H1 (cell line): ENCODE data around the gene CGNL1. TPM values are rescaled to one million over a fixed set of nuclear protein-coding genes. Genes with fewer than 3 reads are reported as not detected.
A peak's percentile ranks its signal among the peaks of the same experiment; 100 is the strongest.

Experiments
- CTCF ChIA-PET: fragments of 300-600 bp; sonication (Branson Sonifier 250); formaldehyde crosslinking; loops from one replicate; lab custom pipeline; 2021; ENCODE audit not compliant: partially characterized antibody; lab: Charles Lee
- POLR2A ChIA-PET: fragments of 300-600 bp; sonication (Branson Sonifier 250); formaldehyde crosslinking; loops from one replicate; lab custom pipeline; 2021; ENCODE audit warnings: inconsistent platforms; ENCODE audit not compliant: partially characterized antibody; lab: Charles Lee
- DNase-seq, 2 experiments: peaks; one replicate each; pipeline versions ENCODE4 v3.0.0 to v3.0.0-alpha.2; 2010 to 2022; ENCODE audit warnings: low spot score in 2 of 2, low read depth in 1 of 2, mixed read lengths in 1 of 2
- FAIRE-seq: peaks from 2 replicates; lab custom pipeline; 2011; peaks lifted over from hg19 to GRCh38; lab: Jason Lieb, UNC
- H2AFZ ChIP-seq: 2 replicates; pipeline ENCODE4 v1.8.1; 2012; ENCODE audit warnings: low read length, inconsistent platforms
- H2AK5ac ChIP-seq: 2 replicates; pipeline ENCODE4 v1.6.1; 2013; ENCODE audit warnings: low read depth, low read length
- H2BK120ac ChIP-seq: replicated peaks from 2 replicates; pipeline ENCODE3; 2013; ENCODE audit warnings: low read depth, low read length, inconsistent platforms
- H2BK12ac ChIP-seq: 2 replicates; pipeline ENCODE4 v1.6.1; 2013; ENCODE audit warnings: low read depth, low read length
- H2BK15ac ChIP-seq: 2 replicates; pipeline ENCODE4 v1.6.1; 2013; ENCODE audit warnings: low read length
- H2BK20ac ChIP-seq: 2 replicates; pipeline ENCODE4 v1.6.1; 2013; ENCODE audit warnings: low read length
- H2BK5ac ChIP-seq: 2 replicates; pipeline ENCODE4 v1.6.1; 2013; ENCODE audit warnings: low read depth, low read length
- H3K14ac ChIP-seq: 2 replicates; pipeline ENCODE4 v1.6.1; 2013; ENCODE audit warnings: inconsistent platforms; ENCODE audit not compliant: insufficient read length
- H3K18ac ChIP-seq: 2 replicates; pipeline ENCODE4 v1.6.1; 2013; ENCODE audit warnings: low read length; ENCODE audit errors: extremely low read depth
- H3K23ac ChIP-seq: 2 replicates; pipeline ENCODE4 v1.6.1; 2013; ENCODE audit warnings: inconsistent platforms; ENCODE audit not compliant: insufficient read length
- H3K23me2 ChIP-seq: 2 replicates; pipeline ENCODE4 v1.6.1; 2013; ENCODE audit warnings: low read depth, low read length
- H3K27ac ChIP-seq: 2 replicates; pipeline ENCODE4 v1.6.1; 2011; ENCODE audit warnings: low read depth, low read length, inconsistent platforms
- H3K27me3 ChIP-seq, 4 experiments: replicated peaks in 1 of 4; 1 replicate in 1 of 4; 2 replicates in 3 of 4; pipeline versions ENCODE4 v1.6.1 to v1.8.1; 2011 to 2013; ENCODE audit warnings: low read length in 3 of 4, mild to moderate bottlenecking in 3 of 4, inconsistent platforms in 2 of 4, mixed read lengths in 2 of 4, moderate library complexity in 1 of 4; ENCODE audit not compliant: control insufficient read depth in 3 of 4, insufficient read depth in 3 of 4; ENCODE audit errors: extremely low read depth in 1 of 4
- H3K36me3 ChIP-seq, 4 experiments: 2 replicates each; pipeline versions ENCODE4 v1.6.1 to v1.8.1; 2011 to 2013; ENCODE audit warnings: mild to moderate bottlenecking in 4 of 4, low read length in 3 of 4, moderate library complexity in 2 of 4, control low read depth in 1 of 4, inconsistent platforms in 1 of 4; ENCODE audit not compliant: insufficient read depth in 4 of 4, control insufficient read depth in 2 of 4
- H3K4ac ChIP-seq: replicated peaks from 2 replicates; pipeline ENCODE3; 2013; ENCODE audit warnings: low read length, low read depth, mixed read lengths, inconsistent platforms; ENCODE audit not compliant: insufficient read length
- H3K4me1 ChIP-seq, 4 experiments: replicated peaks in 1 of 4; 1 replicate in 1 of 4; 2 replicates in 3 of 4; pipeline versions ENCODE4 v1.6.1 to v1.8.1; 2011 to 2013; ENCODE audit warnings: low read length in 3 of 4, inconsistent platforms in 2 of 4, mixed read lengths in 1 of 4; ENCODE audit not compliant: insufficient read depth in 4 of 4, control insufficient read depth in 3 of 4
- H3K4me2 ChIP-seq, 2 experiments: 2 replicates each; pipeline versions ENCODE4 v1.6.1 to v1.8.1; 2011 to 2013; ENCODE audit warnings: low read depth in 2 of 2, low read length in 2 of 2, control low read depth in 1 of 2, inconsistent platforms in 1 of 2, mild to moderate bottlenecking in 1 of 2; ENCODE audit not compliant: insufficient read depth in 1 of 2
- H3K4me3 ChIP-seq, 4 experiments: fragments of 200-600, 300-600 bp in 1 of 4; sonication (generic), shearing (Covaris generic), sonication (Bioruptor Twin) in 1 of 4; 2 replicates each; pipeline versions ENCODE4 v1.5.1 to v1.8.1; 2011 to 2016; ENCODE audit warnings: low read length in 4 of 4, low read depth in 3 of 4, control low read depth in 2 of 4, inconsistent platforms in 2 of 4, mild to moderate bottlenecking in 2 of 4, mixed read lengths in 1 of 4, moderate library complexity in 1 of 4; ENCODE audit not compliant: insufficient read depth in 2 of 4; ENCODE audit errors: extremely low read depth in 1 of 4
- H3K56ac ChIP-seq: replicated peaks from 2 replicates; pipeline ENCODE3; 2013; ENCODE audit warnings: low read depth, mild to moderate bottlenecking, mixed read lengths, low read length, inconsistent platforms; ENCODE audit not compliant: insufficient read length
- H3K79me1 ChIP-seq: 2 replicates; pipeline ENCODE4 v1.6.1; 2013; ENCODE audit warnings: low read depth, low read length, control low read depth
- H3K79me2 ChIP-seq, 2 experiments: 2 replicates each; pipeline versions ENCODE4 v1.6.1 to v1.8.1; 2012 to 2013; ENCODE audit warnings: low read length in 2 of 2, mild to moderate bottlenecking in 2 of 2, inconsistent platforms in 1 of 2; ENCODE audit not compliant: insufficient read depth in 2 of 2, control insufficient read depth in 1 of 2
- H3K9ac ChIP-seq, 4 experiments: replicated peaks in 1 of 4; 1 replicate in 1 of 4; 2 replicates in 3 of 4; pipeline versions ENCODE4 v1.6.1 to v1.8.1; 2011 to 2013; ENCODE audit warnings: low read depth in 3 of 4, low read length in 3 of 4, control low read depth in 2 of 4, mild to moderate bottlenecking in 2 of 4, moderate library complexity in 2 of 4, inconsistent platforms in 1 of 4; ENCODE audit errors: extremely low read depth in 1 of 4
- H3K9me3 ChIP-seq, 2 experiments: 2 replicates each; pipeline versions ENCODE4 v1.6.1 to v1.8.1; 2012 to 2013; ENCODE audit warnings: mild to moderate bottlenecking in 2 of 2, moderate library complexity in 2 of 2, control low read depth in 1 of 2, inconsistent platforms in 1 of 2, low read depth in 1 of 2, low read length in 1 of 2, mixed read lengths in 1 of 2; ENCODE audit not compliant: insufficient read depth in 2 of 2
- H4K20me1 ChIP-seq, 2 experiments: replicated peaks in 1 of 2; 2 replicates each; pipeline versions ENCODE3 to v1.8.1; 2011 to 2013; ENCODE audit warnings: inconsistent platforms in 2 of 2, low read length in 2 of 2, mild to moderate bottlenecking in 1 of 2; ENCODE audit not compliant: insufficient read depth in 2 of 2, control insufficient read depth in 1 of 2
- H4K5ac ChIP-seq: 2 replicates; pipeline ENCODE4 v1.6.1; 2013; ENCODE audit warnings: low read length, low read depth, mixed read lengths, inconsistent platforms; ENCODE audit not compliant: insufficient read length
- H4K8ac ChIP-seq: 2 replicates; pipeline ENCODE4 v1.8.0; 2013; ENCODE audit warnings: mild to moderate bottlenecking, moderate library complexity, low read length, inconsistent platforms; ENCODE audit not compliant: insufficient read depth; ENCODE audit errors: extremely low read depth
- H4K91ac ChIP-seq: replicated peaks from 2 replicates; pipeline ENCODE3; 2013; ENCODE audit warnings: low read length, mixed read lengths, inconsistent platforms; ENCODE audit not compliant: insufficient read length
- EGR1 ChIP-seq: IDR thresholded peaks from 2 replicates; pipeline ENCODE4 v1.6.1; 2011; ENCODE audit warnings: low read depth, low read length, borderline replicate concordance
- HDAC6 ChIP-seq: IDR thresholded peaks from one replicate; pipeline ENCODE4 v1.7.1; 2012; ENCODE audit warnings: low read depth, mild to moderate bottlenecking, inconsistent platforms, low read length, moderate library complexity
- JUND ChIP-seq: IDR thresholded peaks from 2 replicates; pipeline ENCODE4 v1.6.1; 2011; ENCODE audit warnings: mild to moderate bottlenecking, improper control_type of control experiment, low read length
- NANOG ChIP-seq: IDR thresholded peaks from 2 replicates; pipeline ENCODE4 v1.6.1; 2011; ENCODE audit warnings: low read length, low read depth, mild to moderate bottlenecking, inconsistent platforms; ENCODE audit not compliant: insufficient read depth, poor library complexity, severe bottlenecking
- NRF1 ChIP-seq: IDR thresholded peaks from 2 replicates; pipeline ENCODE4 v1.6.1; 2011; ENCODE audit warnings: mild to moderate bottlenecking, low read depth, low read length, improper control_type of control experiment
- PHF8 ChIP-seq: fragments of 200-600 bp; sonication (generic); conservative IDR thresholded peaks from 2 replicates; pipeline ENCODE4 v1.7.1; 2012; ENCODE audit warnings: low read depth, mild to moderate bottlenecking, inconsistent platforms, low read length, moderate library complexity
- RAD21 ChIP-seq, 2 experiments: IDR thresholded peaks in 1 of 2; conservative IDR thresholded peaks in 1 of 2; 2 replicates each; pipeline ENCODE4 v1.6.1; 2011; ENCODE audit warnings: low read depth in 2 of 2, low read length in 2 of 2, improper control_type of control experiment in 1 of 2, inconsistent platforms in 1 of 2, mild to moderate bottlenecking in 1 of 2, moderate library complexity in 1 of 2
- WGBS, 2 experiments: shearing (Covaris generic) in 1 of 2; methylation state at CpG; one replicate each; pipeline versions ENCODE4 v1.1.6 to v1.1.7; 2013 to 2015; ENCODE audit warnings: low lambda C conversion rate in 2 of 2, mixed read lengths in 2 of 2, inconsistent platforms in 1 of 2, low coverage in 1 of 2, missing lambda C conversion rate in 1 of 2; ENCODE audit not compliant: insufficient replicate concordance in 2 of 2, insufficient coverage in 1 of 2, insufficient read length in 1 of 2; ENCODE audit errors: extremely low coverage in 1 of 2, missing lambda C conversion rate in 1 of 2; 5-methylcytosine and 5-hydroxymethylcytosine counted together
- polyA plus RNA-seq, 7 experiments: library from polyadenylated mRNA; depleted of rRNA in 3 of 7; stranded (reverse) in 5 of 7; unstranded in 2 of 7; fragments of >200 nt in 5 of 7; fragments of 200-250 nt in 2 of 7; gene quantifications; 1 replicate in 5 of 7; 2 replicates in 1 of 7; 4 replicates in 1 of 7; pipeline versions ENCODE4 v1.2.1 to v1.2.3, GENCODE V29; 2011 to 2013; ENCODE audit warnings: missing spikeins in 2 of 7, mixed read lengths in 2 of 7
- total RNA-seq: library from RNA; stranded (reverse); fragmentation: NEBNext Ultra II Directional; extraction: Animal tissue kit (Norgen Biotek cat#: 25700); gene quantifications from 2 replicates; pipeline ENCODE4 v1.2.1, GENCODE V29; 2021
- TF ChIP-seq, protein P1 (sequence below): IDR thresholded peaks from 2 replicates; pipeline ENCODE4 v1.6.1; 2011; ENCODE audit warnings: low read depth, mild to moderate bottlenecking, low read length; ENCODE audit not compliant: insufficient read depth

The CGNL1 gene
- total and polyA plus RNA-seq, 2 of the 8 experiments (the other 6 are each of a cell fraction or from before 2014, with no cell fraction given): 21.8 to 75.6 TPM

- ChIA-PET POLR2A (no interaction called here), CTCF (interaction anchor here (0.9 to 1.9 kb wide), 4 partner anchors 8 to 226 kb away, joined by 3 to 5 read pairs (median 4); no protein-coding TSS in a partner anchor)
- Histone ChIP-seq H3K56ac (no peak overlapping the region), H4K8ac (no peak overlapping the region), H3K79me2 (no peaks in the 10 kb centered on the region), H3K23me2 (no peaks in the 10 kb centered on the region), H3K9me3 (no peaks in the 10 kb centered on the region), H2BK15ac (no peak overlapping the region), H3K4me1 (peaks cover 0 to 12% (median 5%) of the 10 kb centered on the region in 4 experiments; a peak in 6 of 7 replicates), H2AK5ac (no peak overlapping the region), H2BK12ac (no peak overlapping the region), H3K14ac (no peak overlapping the region), H4K5ac (no peak overlapping the region), H3K23ac (no peak overlapping the region), H3K4me3 (no peak overlapping the region), H3K79me1 (no peaks in the 10 kb centered on the region), H4K20me1 (no peaks in the 10 kb centered on the region), H2BK5ac (no peak overlapping the region), H2AFZ (no peak overlapping the region), H3K36me3 (peaks cover 0 to 4% (median 1%) of the 10 kb centered on the region in 4 experiments; a peak in 2 of 8 replicates)
- no peak for FAIRE-seq
- DNase-seq: no peak
- TF ChIP-seq, protein P1, sequence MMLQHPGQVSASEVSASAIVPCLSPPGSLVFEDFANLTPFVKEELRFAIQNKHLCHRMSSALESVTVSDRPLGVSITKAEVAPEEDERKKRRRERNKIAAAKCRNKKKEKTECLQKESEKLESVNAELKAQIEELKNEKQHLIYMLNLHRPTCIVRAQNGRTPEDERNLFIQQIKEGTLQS: no peak
- TF ChIP-seq RAD21 (IDR thresholded peaks at IDR 0.05 in 1 of 2, conservative IDR thresholded peaks at IDR 0.05 in 1 of 2; ENCODE audit: low read depth in 2 of 2, low read length in 2 of 2): peak in 1 of 2 experiments; percentile 7; a peak in 1 of 4 replicates
- no peak for TF ChIP-seq PHF8
- TF ChIP-seq NRF1: no peak
- no peak for TF ChIP-seq NANOG
- no peak for TF ChIP-seq JUND
- TF ChIP-seq HDAC6: no peak
- no peak for TF ChIP-seq EGR1
- TF ChIP-seq, all 59 proteins: peak for 1
- Histone ChIP-seq H4K91ac (no peak overlapping the region), H3K4me2 (no peak overlapping the region), H3K9ac (no peak overlapping the region), H2BK120ac (no peak overlapping the region), H3K18ac (no peak overlapping the region), H3K27ac (no peak overlapping the region), H3K27me3 (no peaks in the 10 kb centered on the region), H2BK20ac (no peak overlapping the region), H3K4ac (no peak overlapping the region)
- 82% methylated on average over 9 of the region's 9 CpGs; no CpG with 5 or more reads in 1 of the 2 experiments for WGBS, 2 experiments
Measured at GRCh38 chr15:57556040-57556439, 179.7 kb downstream of the CGNL1 start.
